ENCODE measurements around the gene RBMY1D. TPM values are rescaled to one million over a fixed set of nuclear protein-coding genes. Genes with fewer than 3 reads are reported as not detected.
"Not testable (repeated sequence)": the region's sequence is repeated elsewhere in the genome, so short reads cannot be mapped to it uniquely, and the experiment has no call there.

RBMY1D gene
- polyA plus RNA-seq (2013, experiment 1 of 2; ENCODE audit: insufficient read length), result not detected
- not detected for polyA plus RNA-seq (2013, experiment 2 of 2; ENCODE audit: insufficient read length)

GRCh38 chrY:21894426-21894825 lies at the start of gene RBMY1D:
Gene RBMY1D, minus strand, starts transcription at chrY:21894526. Its CDS starts 2,013 bp downstream, at chrY:21892513.
- not testable (repeated sequence) for DNase-seq

GRCh38 chrY:21917932-21918331 lies 23.6 kb upstream of the RBMY1D start, which contains the start of gene RBMY1E:
Gene RBMY1E, minus strand, starts transcription at chrY:21918032. Its CDS starts 1,978 bp downstream, at chrY:21916054.
- not testable (repeated sequence) for DNase-seq

- DNase-seq, result not testable (repeated sequence)
Observed at GRCh38 chrY:21869407-21870076, 24.8 kb downstream of the RBMY1D start.

GRCh38 chrY:21845481-21845880 lies 48.8 kb downstream of the RBMY1D start:
- no peak for DNase-seq

- no peak for DNase-seq
Observed at GRCh38 chrY:21842090-21842489, 52.2 kb downstream of the RBMY1D start.

GRCh38 chrY:21839489-21839888 lies 54.8 kb downstream of the RBMY1D start:
- no peak for DNase-seq

GRCh38 chrY:21836343-21836742 lies 58.0 kb downstream of the RBMY1D start:
- no peak for DNase-seq

- no peak for DNase-seq
Observed at GRCh38 chrY:21835052-21835451, 59.3 kb downstream of the RBMY1D start.

Data from fibroblast of skin of scalp (primary cell).